HG03565 (cell line): ENCODE data around the gene INPP5F.

Experiments
- ATAC-seq: cut with Tn5 transposase; IDR thresholded peaks from one replicate; pipeline ENCODE4 v1.9.1; 2021; ENCODE audit warnings: mild to moderate bottlenecking, moderate library complexity; ENCODE audit not compliant: unreplicated experiment

INPP5F gene

GRCh38 chr10:119812684-119813083 lies 86.8 kb downstream of the INPP5F start:
- no peak for ATAC-seq

DNA sequence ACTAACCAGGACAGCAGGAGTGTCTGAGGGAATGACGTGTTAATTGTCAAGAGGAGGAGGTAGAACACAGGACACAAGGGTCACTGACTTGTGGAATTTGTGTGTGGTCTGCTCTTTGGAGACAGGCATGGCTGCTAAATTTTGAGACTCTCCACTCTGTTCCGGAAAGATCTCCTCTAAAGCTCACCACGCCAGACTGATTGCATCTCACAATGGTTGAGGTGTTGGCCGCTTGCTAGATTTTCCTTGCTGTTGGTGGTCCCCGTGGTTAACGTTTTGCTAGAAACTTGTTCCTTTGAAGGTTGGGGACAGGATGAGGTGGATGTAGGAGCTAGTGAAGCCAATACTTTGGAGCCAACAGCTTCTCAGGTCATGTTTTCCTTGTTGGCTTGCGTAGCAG lies 89.8 kb downstream of the INPP5F start:
- no peak for ATAC-seq

GRCh38 chr10:119817991-119818888 lies 92.4 kb downstream of the INPP5F start:
- ATAC-seq = no peak

- ATAC-seq = no peak
These were observed 93.0 kb downstream of the INPP5F start for GRCh38 chr10:119818889-119819270.

GRCh38 chr10:119821182-119821581 lies 95.3 kb downstream of the INPP5F start:
- ATAC-seq = no peak

DNA sequence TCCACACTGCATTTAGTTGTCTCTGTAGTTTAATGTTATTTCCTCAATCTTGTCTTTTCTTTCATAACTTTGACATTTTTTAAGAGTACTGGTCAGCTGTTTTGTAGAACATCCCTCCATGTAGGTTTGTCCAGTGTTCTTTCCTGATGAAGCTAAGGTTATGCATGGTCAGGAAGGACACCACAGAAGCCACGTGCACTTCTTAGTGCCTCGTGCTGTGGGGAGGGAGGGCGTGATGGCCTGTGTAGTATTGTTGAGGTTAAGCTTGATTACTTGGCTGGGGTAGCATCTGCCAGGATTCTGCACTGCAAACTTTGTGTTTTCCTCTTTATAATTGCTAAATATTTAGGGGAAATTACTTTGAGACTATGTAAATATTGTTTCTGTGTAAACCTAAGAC lies 98.4 kb downstream of the INPP5F start:
- ATAC-seq = no peak

- ATAC-seq = no peak
These were observed 100.9 kb downstream of the INPP5F start for GRCh38 chr10:119826771-119827170.

- ATAC-seq = no peak
These were observed 101.6 kb downstream of the INPP5F start for GRCh38 chr10:119827430-119827829.

DNA sequence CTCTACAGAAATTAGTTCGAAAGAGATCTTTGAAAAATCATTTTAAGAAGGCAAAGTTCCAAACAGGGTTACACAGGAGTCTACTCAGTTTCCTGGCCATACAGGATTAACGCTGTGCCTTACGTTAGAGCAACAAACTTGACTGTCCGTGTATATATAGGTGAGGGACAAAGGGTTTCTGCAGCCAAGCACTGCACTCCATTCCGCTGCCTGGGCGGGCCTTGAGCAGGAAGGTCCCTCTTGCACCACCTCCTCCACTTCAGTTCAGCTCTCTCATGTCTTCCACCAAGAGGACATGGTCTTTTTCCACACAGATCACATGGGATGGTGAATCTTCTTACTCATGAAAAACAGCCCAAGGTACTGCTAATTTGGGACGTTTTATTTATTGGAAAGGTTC lies 103.6 kb downstream of the INPP5F start:
- no peak for ATAC-seq

- no peak for ATAC-seq
These were observed 105.0 kb downstream of the INPP5F start for GRCh38 chr10:119830851-119831250.

DNA sequence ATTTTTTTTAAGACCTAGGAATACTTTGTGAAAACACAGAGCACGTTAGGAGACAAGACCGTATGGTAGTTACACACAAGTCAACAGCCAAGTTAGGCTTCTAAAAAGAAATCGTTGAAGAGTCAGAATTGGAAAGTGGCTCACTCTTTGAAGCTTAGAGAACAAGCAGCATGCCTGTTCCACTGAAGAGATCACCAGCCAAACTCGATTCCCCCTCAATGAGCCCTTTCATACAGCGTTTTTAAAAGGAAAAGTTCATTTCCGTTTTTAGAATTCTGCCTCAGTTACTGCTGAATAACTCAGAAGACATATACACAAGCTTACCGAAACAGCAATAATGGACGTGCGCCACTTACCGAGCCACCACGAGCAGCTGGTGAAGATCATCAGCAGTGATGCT lies 105.8 kb downstream of the INPP5F start:
- no peak for ATAC-seq

DNA sequence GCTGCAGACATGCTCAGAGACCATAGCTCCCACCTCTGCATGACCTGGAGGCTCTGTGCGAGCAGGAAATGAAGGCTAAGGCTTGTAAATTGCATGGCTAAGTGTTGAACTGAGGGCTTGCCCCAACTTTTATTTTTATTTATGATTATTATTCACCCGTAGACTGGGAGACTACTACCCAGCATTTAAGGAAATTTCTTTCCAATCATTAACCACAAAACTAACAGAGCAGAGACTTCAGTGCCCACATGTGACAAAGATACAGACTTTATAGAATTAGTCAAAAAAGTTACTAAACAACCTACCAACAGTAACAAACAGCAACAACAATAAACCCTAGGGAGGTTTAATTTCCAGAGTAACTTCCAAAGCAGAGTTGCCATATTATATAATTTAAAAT lies 107.1 kb downstream of the INPP5F start:
- ATAC-seq = no peak

GRCh38 chr10:119834188-119834587 lies 108.3 kb downstream of the INPP5F start:
- no peak for ATAC-seq

DNA sequence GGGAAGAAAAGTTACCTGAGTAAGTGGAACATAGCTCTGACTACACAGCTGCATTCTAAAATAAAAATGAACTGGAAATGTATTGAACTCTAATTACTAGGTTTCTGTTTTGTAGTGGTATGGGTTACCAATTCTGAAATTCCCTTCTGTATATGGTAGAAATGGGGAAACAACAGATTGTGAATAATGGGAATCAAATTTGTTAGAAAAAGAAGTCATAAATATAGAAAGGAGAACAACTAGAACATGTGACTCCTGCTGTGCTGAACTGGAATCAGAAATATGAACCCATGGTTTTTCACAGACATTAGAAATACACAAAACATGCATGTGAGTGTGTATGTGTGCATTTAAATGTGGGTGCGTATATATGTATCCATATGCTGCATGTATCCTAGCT lies 119.8 kb downstream of the INPP5F start:
- ATAC-seq = no peak

DNA sequence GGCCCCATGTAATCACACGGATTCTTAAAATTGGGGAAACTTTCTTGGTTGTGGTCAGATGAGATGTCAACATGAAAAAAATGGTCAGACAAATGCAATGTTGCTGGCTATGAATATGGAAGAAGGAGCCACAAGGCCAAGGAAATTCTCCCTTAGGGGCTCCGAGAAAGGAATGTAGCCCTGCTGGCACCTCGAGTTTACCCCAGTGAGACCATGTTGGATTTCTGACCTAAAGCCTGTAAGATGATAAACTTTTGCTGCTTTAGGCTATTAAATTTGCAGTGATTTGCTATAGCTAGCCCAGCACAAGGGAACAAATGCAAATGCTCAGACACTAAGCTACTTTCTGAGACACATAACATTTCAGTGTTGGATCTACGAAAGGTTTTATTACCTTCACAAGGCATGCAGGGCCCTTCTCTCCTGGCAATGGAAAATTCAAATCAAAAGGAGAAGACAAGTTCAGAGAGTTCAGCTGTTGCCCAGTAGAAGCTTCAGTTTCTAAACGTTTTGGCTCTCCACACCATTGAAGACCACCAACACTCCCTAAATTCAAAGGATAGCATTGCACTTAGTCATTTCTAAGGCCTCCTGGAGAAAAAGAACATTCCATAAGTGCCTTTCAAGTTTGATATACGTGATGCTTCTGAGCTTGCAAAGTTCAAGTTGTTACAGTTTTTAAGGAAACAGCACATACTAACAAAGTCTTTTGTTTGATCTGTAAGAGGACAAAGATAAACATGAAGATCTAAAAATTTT lies 123.4 kb downstream of the INPP5F start:
- ATAC-seq = no peak

- no peak for ATAC-seq
These were observed 124.1 kb downstream of the INPP5F start for GRCh38 chr10:119849944-119850343.

DNA sequence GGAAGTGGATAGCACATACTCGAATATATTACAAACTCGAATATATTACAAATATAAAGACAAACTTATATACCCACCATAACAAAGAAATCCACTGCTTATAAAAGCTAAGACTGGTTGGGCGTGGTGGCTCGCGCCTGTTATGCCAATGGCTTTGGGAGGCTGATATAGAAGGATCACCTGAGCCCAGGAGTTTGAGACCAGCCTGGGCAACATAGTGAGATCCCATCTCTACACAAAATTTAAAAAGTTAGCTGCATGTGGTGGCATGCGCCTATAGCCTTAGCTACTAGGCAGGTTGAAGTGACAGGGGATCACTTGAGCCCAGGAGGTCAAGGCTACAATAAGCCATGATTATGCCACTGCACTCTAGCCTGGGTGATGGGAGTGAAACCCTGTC lies 126.4 kb downstream of the INPP5F start:
- ATAC-seq = no peak

DNA sequence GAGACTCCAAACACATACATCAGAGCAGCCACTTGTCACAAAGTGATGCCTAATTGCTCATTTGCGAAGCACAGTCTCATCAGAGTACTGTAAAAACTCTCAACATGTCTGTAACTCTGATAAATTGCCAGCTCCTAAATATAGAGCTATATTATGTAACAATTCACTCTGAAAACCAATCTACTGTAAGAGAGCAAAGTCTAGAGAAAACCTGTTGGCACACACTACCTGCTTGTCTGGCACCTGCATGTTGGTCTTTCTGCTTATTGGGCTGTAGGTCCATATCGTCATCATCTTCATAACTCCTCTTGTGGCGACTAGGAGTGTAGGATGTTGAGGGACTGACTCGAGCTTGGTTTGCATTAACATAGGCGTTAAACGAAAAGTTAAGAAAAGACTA lies 127.0 kb downstream of the INPP5F start:
- no peak for ATAC-seq

GRCh38 chr10:119853574-119853973 lies 127.7 kb downstream of the INPP5F start:
- no peak for ATAC-seq

DNA sequence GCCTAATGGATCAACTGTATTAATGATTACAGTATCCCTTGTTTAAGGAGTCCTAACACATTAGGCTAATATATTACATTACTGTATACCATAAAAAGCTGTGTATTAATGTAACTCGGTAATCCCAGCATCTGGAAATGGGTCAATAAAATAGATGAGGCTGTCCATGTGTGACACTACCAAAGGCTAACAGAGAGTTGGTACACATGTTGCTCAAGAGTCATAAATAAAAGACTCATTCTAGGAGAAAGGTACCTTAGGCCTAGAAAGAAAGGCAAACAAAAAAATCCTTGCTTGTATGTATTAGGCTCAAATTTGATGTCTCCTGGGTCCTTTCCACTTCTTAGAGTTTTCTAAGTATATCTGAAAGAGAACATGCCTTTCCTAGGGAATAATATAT lies 132.2 kb downstream of the INPP5F start:
- ATAC-seq = no peak

DNA sequence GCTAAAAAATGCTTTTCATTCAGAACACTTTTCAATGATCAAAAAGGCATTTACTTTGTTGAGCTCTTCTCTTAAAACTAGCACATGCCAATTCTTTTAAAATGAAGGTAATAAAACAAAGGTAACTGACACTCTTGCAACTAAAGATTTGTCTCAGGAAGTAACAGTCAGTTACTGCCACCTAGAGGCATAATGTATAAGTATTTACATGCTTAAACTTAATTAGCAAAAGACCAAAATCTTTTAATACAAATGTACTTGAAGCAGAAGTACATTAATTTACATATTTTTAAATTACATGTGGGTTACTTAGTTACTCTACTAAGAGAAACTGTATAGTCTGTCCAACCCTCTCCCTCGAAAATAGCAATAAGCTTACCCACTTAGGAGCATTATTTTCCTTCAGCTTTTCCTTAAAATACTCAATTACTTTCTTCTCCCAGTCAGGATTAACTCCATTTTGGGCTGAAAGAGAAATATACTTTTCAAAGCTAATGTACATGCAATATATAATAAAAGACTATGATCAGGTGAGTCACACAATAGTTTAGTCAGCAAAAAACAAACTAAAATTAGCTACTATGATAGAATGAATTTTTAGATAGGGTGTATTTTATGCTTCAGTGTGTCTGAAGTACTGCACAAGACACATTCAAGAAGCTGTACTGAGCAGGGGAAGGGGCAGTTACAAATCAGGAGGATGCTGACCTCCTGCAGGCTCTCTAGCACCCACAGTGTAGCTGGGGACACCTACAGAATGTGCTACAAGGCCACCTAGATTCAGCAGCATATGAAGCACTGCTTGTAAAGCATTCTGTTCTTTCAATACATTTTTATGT lies 133.8 kb downstream of the INPP5F start:
- no peak for ATAC-seq
